ENCODE data around the gene CABP7. TPM values are rescaled to one million over a fixed set of nuclear protein-coding genes. Genes with fewer than 3 reads are reported as not detected.

The CABP7 gene
- polyA plus RNA-seq, 1 donor = 0.19 TPM

- DNase-seq = no peak
Observed at GRCh38 chr22:29702000-29702930, 17.5 kb upstream of the CABP7 start.

- DNase-seq = no peak
Observed at GRCh38 chr22:29702931-29703501, 16.8 kb upstream of the CABP7 start.

- no peak for DNase-seq
Observed at GRCh38 chr22:29703569-29704195, 16.1 kb upstream of the CABP7 start.

- DNase-seq = no peak
Observed at GRCh38 chr22:29704528-29705285, 15.1 kb upstream of the CABP7 start.

- no peak for DNase-seq
Observed at GRCh38 chr22:29705651-29706050, 14.2 kb upstream of the CABP7 start.

GRCh38 chr22:29706486-29706885 is 13.3 kb upstream of the CABP7 start:
- no peak for DNase-seq

GRCh38 chr22:29707010-29707409 is 12.8 kb upstream of the CABP7 start:
- no peak for DNase-seq

- DNase-seq = no peak
Observed at GRCh38 chr22:29707471-29707870, 12.3 kb upstream of the CABP7 start.

GRCh38 chr22:29710193-29710592 is 9.6 kb upstream of the CABP7 start:
- DNase-seq = no peak

GRCh38 chr22:29710922-29711593 is 8.7 kb upstream of the CABP7 start:
- DNase-seq = no peak

- no peak for DNase-seq
Observed at GRCh38 chr22:29712119-29712518, 7.7 kb upstream of the CABP7 start.

- no peak for DNase-seq
Observed at GRCh38 chr22:29713156-29713727, 6.6 kb upstream of the CABP7 start.

- DNase-seq = no peak
Observed at GRCh38 chr22:29715240-29715639, 4.6 kb upstream of the CABP7 start.

GRCh38 chr22:29715705-29716104 is 4.1 kb upstream of the CABP7 start:
- no peak for DNase-seq

GRCh38 chr22:29716814-29717545 is 2.8 kb upstream of the CABP7 start:
- peak; percentile 81 for DNase-seq

GRCh38 chr22:29717789-29718188 is 2.0 kb upstream of the CABP7 start:
- DNase-seq = no peak

GRCh38 chr22:29718949-29719898 is 579 bp upstream of the CABP7 start:
- DNase-seq = no peak

- DNase-seq = no peak
Observed at GRCh38 chr22:29720811-29721323, 1.1 kb downstream of the CABP7 start.

- DNase-seq = no peak
Observed at GRCh38 chr22:29722151-29722550, 2.3 kb downstream of the CABP7 start.

GRCh38 chr22:29722587-29722986 is 2.8 kb downstream of the CABP7 start:
- no peak for DNase-seq
